NCI-H2171 treated with DMSO at 0.1 percent for 48 hours (cell line): ENCODE data around the gene CACNA1B.
"Not testable (repeated sequence)": the region's sequence is repeated elsewhere in the genome, so short reads cannot be mapped to it uniquely, and the experiment has no call there.

Experiments used
- DNase-seq: peaks from one replicate; lab custom pipeline; 2025; lab: John Stamatoyannopoulos, UW

The CACNA1B gene

GRCh38 chr9:138073408-138073807 lies 195.8 kb downstream of the CACNA1B start:
- no peak for DNase-seq

GRCh38 chr9:138073808-138074207 lies 196.2 kb downstream of the CACNA1B start:
- DNase-seq = no peak

GRCh38 chr9:138074516-138074915 lies 196.9 kb downstream of the CACNA1B start:
- DNase-seq = no peak

GRCh38 chr9:138075496-138075895 lies 197.9 kb downstream of the CACNA1B start:
- no peak for DNase-seq

- no peak for DNase-seq
These were observed 198.5 kb downstream of the CACNA1B start for GRCh38 chr9:138075961-138076649.

- no peak for DNase-seq
These were observed 199.0 kb downstream of the CACNA1B start for GRCh38 chr9:138076650-138077009.

GRCh38 chr9:138077126-138077525 lies 199.5 kb downstream of the CACNA1B start:
- no peak for DNase-seq

- no peak for DNase-seq
These were observed 200.4 kb downstream of the CACNA1B start for GRCh38 chr9:138077898-138078540.

GRCh38 chr9:138078846-138079245 lies 201.3 kb downstream of the CACNA1B start:
- no peak for DNase-seq

- no peak for DNase-seq
These were observed 203.4 kb downstream of the CACNA1B start for GRCh38 chr9:138080979-138081378.

GRCh38 chr9:138082918-138083636 lies 205.5 kb downstream of the CACNA1B start:
- no peak for DNase-seq

GRCh38 chr9:138083873-138084272 lies 206.3 kb downstream of the CACNA1B start:
- no peak for DNase-seq

GRCh38 chr9:138085568-138085967 lies 208.0 kb downstream of the CACNA1B start:
- no peak for DNase-seq

- DNase-seq = not testable (repeated sequence)
These were observed 214.5 kb downstream of the CACNA1B start for GRCh38 chr9:138092057-138092456.

- no peak for DNase-seq
These were observed 216.4 kb downstream of the CACNA1B start for GRCh38 chr9:138094028-138094427.

- no peak for DNase-seq
These were observed 218.4 kb downstream of the CACNA1B start for GRCh38 chr9:138095813-138096518.

GRCh38 chr9:138096519-138096845 lies 218.9 kb downstream of the CACNA1B start:
- DNase-seq = no peak

- DNase-seq = no peak
These were observed 220.0 kb downstream of the CACNA1B start for GRCh38 chr9:138097501-138097991.

GRCh38 chr9:138098116-138098907 lies 220.7 kb downstream of the CACNA1B start:
- no peak for DNase-seq

- no peak for DNase-seq
These were observed 221.6 kb downstream of the CACNA1B start for GRCh38 chr9:138098908-138099791.
